Measurements from ENCODE around the gene IQCB1. TPM values are rescaled to one million over a fixed set of nuclear protein-coding genes. Genes with fewer than 3 reads are reported as not detected.

The IQCB1 gene
- total and polyA plus RNA-seq, 10 of the 15 experiments (the other 5 are each of a cell fraction or from before 2014, with no cell fraction given), result 36.0 to 69.4 (median 48.9) TPM

DNA sequence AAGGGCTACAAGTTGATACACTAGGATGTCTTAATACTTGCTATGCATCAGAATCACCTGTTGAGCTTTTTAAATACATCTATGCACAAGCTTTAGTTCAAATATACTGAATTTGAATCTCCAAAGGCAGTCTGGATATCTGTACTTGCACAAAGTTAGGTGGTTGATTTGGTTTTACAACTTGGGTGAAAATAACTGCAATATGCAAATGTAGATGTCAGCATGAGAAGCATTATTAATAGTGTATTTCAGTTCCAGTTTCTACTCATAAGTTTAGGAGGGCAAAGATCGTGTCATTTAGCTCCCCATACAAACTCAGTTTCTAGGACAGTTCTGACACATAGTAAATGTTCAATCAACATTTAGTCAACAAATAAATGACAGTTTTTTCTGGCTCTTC, 25.6 kb downstream of the IQCB1 start (continued):
- TF ChIP-seq, protein P1, sequence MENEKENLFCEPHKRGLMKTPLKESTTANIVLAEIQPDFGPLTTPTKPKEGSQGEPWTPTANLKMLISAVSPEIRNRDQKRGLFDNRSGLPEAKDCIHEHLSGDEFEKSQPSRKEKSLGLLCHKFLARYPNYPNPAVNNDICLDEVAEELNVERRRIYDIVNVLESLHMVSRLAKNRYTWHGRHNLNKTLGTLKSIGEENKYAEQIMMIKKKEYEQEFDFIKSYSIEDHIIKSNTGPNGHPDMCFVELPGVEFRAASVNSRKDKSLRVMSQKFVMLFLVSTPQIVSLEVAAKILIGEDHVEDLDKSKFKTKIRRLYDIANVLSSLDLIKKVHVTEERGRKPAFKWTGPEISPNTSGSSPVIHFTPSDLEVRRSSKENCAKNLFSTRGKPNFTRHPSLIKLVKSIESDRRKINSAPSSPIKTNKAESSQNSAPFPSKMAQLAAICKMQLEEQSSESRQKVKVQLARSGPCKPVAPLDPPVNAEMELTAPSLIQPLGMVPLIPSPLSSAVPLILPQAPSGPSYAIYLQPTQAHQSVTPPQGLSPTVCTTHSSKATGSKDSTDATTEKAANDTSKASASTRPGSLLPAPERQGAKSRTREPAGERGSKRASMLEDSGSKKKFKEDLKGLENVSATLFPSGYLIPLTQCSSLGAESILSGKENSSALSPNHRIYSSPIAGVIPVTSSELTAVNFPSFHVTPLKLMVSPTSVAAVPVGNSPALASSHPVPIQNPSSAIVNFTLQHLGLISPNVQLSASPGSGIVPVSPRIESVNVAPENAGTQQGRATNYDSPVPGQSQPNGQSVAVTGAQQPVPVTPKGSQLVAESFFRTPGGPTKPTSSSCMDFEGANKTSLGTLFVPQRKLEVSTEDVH (IDR thresholded peaks at IDR 0.05; ENCODE audit: low read depth, partially characterized antibody), result no peak
- TF ChIP-seq, protein P2, sequence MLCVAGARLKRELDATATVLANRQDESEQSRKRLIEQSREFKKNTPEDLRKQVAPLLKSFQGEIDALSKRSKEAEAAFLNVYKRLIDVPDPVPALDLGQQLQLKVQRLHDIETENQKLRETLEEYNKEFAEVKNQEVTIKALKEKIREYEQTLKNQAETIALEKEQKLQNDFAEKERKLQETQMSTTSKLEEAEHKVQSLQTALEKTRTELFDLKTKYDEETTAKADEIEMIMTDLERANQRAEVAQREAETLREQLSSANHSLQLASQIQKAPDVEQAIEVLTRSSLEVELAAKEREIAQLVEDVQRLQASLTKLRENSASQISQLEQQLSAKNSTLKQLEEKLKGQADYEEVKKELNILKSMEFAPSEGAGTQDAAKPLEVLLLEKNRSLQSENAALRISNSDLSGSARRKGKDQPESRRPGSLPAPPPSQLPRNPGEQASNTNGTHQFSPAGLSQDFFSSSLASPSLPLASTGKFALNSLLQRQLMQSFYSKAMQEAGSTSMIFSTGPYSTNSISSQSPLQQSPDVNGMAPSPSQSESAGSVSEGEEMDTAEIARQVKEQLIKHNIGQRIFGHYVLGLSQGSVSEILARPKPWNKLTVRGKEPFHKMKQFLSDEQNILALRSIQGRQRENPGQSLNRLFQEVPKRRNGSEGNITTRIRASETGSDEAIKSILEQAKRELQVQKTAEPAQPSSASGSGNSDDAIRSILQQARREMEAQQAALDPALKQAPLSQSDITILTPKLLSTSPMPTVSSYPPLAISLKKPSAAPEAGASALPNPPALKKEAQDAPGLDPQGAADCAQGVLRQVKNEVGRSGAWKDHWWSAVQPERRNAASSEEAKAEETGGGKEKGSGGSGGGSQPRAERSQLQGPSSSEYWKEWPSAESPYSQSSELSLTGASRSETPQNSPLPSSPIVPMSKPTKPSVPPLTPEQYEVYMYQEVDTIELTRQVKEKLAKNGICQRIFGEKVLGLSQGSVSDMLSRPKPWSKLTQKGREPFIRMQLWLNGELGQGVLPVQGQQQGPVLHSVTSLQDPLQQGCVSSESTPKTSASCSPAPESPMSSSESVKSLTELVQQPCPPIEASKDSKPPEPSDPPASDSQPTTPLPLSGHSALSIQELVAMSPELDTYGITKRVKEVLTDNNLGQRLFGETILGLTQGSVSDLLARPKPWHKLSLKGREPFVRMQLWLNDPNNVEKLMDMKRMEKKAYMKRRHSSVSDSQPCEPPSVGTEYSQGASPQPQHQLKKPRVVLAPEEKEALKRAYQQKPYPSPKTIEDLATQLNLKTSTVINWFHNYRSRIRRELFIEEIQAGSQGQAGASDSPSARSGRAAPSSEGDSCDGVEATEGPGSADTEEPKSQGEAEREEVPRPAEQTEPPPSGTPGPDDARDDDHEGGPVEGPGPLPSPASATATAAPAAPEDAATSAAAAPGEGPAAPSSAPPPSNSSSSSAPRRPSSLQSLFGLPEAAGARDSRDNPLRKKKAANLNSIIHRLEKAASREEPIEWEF (IDR thresholded peaks at IDR 0.05; ENCODE audit: insufficient replicate concordance, low read depth, low read length), result peak; percentile 61
- TF ChIP-seq ZNF217 (IDR thresholded peaks at IDR 0.05), result peak; percentile 80; the same call in 1 of the 2 replicates
- TF ChIP-seq, protein P3, sequence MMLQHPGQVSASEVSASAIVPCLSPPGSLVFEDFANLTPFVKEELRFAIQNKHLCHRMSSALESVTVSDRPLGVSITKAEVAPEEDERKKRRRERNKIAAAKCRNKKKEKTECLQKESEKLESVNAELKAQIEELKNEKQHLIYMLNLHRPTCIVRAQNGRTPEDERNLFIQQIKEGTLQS (IDR thresholded peaks at IDR 0.05; ENCODE audit: borderline replicate concordance, extremely low read depth, low read depth, low read length), result no peak

All from GM12878 (cell line).